ENCODE results near the gene RASA2. TPM values are rescaled to one million over a fixed set of nuclear protein-coding genes. Genes with fewer than 3 reads are reported as not detected.

The RASA2 gene
- total and polyA plus RNA-seq, 2 experiments from 2014 or later = 16.6 to 28.6 TPM

DNA sequence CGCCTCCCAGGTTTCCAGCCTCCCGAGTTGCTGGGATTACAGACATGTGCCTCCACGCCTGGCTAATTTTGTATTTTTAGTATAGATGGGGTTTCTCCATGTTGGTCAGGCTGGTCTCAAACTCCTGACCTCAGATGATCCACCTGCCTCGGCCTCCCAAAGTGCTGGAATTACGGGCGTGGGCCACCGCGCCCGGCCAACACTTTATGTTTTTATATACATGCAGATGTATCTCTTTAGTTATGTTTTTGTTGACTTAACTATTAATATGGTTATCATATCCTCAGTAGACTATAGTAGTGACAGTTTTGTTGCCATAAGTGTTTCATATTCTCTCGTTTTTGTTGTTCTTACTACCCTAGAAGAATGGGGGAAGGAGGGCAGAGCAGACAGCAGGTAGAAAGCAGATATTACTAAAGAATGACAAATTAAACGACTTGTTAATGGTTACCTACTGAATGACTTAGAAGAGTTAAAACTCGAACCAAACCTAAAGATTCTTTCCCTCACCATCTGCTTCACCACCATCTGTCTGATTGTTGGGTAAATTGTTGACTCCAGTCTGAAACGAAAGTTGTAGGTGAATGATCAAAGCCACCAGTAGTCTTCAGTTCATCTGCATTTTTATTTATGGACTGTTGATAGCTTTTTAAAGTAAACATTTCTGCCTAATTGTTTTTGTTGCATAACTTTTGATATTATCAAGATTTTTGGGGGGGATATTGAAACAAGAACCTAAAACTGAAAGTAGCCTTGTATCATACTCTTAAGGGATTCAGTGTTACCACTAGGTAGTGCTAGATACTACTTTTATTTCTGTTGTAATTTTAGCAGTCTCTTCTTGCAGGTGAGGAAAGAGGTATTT, 89.3 kb downstream of the RASA2 start:
- Histone ChIP-seq H3K4me2 (no peak overlapping the region), H3K27ac (ENCODE audit: low read depth) (no peak overlapping the region), H3K36me3 (ENCODE audit: insufficient read depth) (no peaks in the 10 kb centered on the region), H3K9me2 (ENCODE audit: insufficient read depth) (no peaks in the 10 kb centered on the region), H3K27me3 (ENCODE audit: insufficient read depth) (no peaks in the 10 kb centered on the region), H3K4me1 (ENCODE audit: insufficient read depth) (no peaks in the 10 kb centered on the region), H3K4me3 (no peak overlapping the region), H3K79me2 (replicated peaks; ENCODE audit: insufficient read depth) (no peaks in the 10 kb centered on the region), H4K20me1 (replicated peaks; ENCODE audit: insufficient read depth) (no peaks in the 10 kb centered on the region), H2AFZ (no peak overlapping the region), H3F3A (replicated peaks; ENCODE audit: low read depth) (no peaks in the 10 kb centered on the region)
- Mint-ChIP-seq H3K4me1 (no peaks in the 10 kb centered on the region), H3K9me3 (no peaks in the 10 kb centered on the region), H3K27me3 (ENCODE audit: insufficient read depth, low read depth, poor library complexity) (no peaks in the 10 kb centered on the region), H3K36me3 (ENCODE audit: low read depth) (0 out of 3 replicates have a peak, but pooled peaks cover 4% of the 10 kb centered on the region), H3K4me3 (no peak overlapping the region), H3K27ac (no peak overlapping the region)
- DNase-seq (ENCODE audit: low spot score) = peak; percentile 49
- peak; percentile 56 for ATAC-seq
- TF ChIP-seq, protein P1, sequence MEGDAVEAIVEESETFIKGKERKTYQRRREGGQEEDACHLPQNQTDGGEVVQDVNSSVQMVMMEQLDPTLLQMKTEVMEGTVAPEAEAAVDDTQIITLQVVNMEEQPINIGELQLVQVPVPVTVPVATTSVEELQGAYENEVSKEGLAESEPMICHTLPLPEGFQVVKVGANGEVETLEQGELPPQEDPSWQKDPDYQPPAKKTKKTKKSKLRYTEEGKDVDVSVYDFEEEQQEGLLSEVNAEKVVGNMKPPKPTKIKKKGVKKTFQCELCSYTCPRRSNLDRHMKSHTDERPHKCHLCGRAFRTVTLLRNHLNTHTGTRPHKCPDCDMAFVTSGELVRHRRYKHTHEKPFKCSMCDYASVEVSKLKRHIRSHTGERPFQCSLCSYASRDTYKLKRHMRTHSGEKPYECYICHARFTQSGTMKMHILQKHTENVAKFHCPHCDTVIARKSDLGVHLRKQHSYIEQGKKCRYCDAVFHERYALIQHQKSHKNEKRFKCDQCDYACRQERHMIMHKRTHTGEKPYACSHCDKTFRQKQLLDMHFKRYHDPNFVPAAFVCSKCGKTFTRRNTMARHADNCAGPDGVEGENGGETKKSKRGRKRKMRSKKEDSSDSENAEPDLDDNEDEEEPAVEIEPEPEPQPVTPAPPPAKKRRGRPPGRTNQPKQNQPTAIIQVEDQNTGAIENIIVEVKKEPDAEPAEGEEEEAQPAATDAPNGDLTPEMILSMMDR (conservative IDR thresholded peaks at IDR 0.05; ENCODE audit: low read depth in 2 of 2) = peak in 1 of 2 experiments; percentile 69; a peak in 3 of 4 replicates
- TF ChIP-seq CREB1 (CRISPR knock-in tag; IDR thresholded peaks at IDR 0.05; ENCODE audit: low read depth) = no peak

GRCh38 chr3:141576744-141577052, 89.9 kb downstream of the RASA2 start:
- TF ChIP-seq EZH2 (IDR thresholded peaks at IDR 0.05; ENCODE audit: low read depth, unreplicated experiment) (no peak), POLR2AphosphoS5 (IDR thresholded peaks at IDR 0.05; ENCODE audit: low read depth) (no peak), NANOG (IDR thresholded peaks at IDR 0.05; ENCODE audit: borderline replicate concordance) (no peak), ZNF331 (CRISPR knock-in tag; IDR thresholded peaks at IDR 0.05; ENCODE audit: low read depth) (no peak), EZH2phosphoT487 (IDR thresholded peaks at IDR 0.05; ENCODE audit: unreplicated experiment) (no peak), ZNF114 (CRISPR knock-in tag; IDR thresholded peaks at IDR 0.05) (no peak)

More at GRCh38 chr3:141576744-141577052, 89.9 kb downstream of the RASA2 start:
- Histone ChIP-seq H3K4me2 (no peak overlapping the region), H3K4me3 (no peak overlapping the region), H3F3A (replicated peaks; ENCODE audit: low read depth) (no peaks in the 10 kb centered on the region), H3K27ac (ENCODE audit: low read depth) (no peak overlapping the region), H3K79me2 (replicated peaks; ENCODE audit: insufficient read depth) (no peaks in the 10 kb centered on the region), H3K4me1 (ENCODE audit: insufficient read depth) (no peaks in the 10 kb centered on the region), H4K20me1 (replicated peaks; ENCODE audit: insufficient read depth) (no peaks in the 10 kb centered on the region), H2AFZ (no peak overlapping the region), H3K27me3 (ENCODE audit: insufficient read depth) (no peaks in the 10 kb centered on the region), H3K36me3 (ENCODE audit: insufficient read depth) (no peaks in the 10 kb centered on the region), H3K9me2 (ENCODE audit: insufficient read depth) (no peaks in the 10 kb centered on the region)
- ATAC-seq (no peak), DNase-seq (ENCODE audit: low spot score) (no peak)
- Mint-ChIP-seq H3K4me1 (no peaks in the 10 kb centered on the region), H3K27me3 (ENCODE audit: insufficient read depth, low read depth, poor library complexity) (no peaks in the 10 kb centered on the region), H3K4me3 (no peak overlapping the region), H3K27ac (no peak overlapping the region), H3K9me3 (no peaks in the 10 kb centered on the region), H3K36me3 (ENCODE audit: low read depth) (0 out of 3 replicates have a peak, but pooled peaks cover 4% of the 10 kb centered on the region)

All from GM23338 (cell line).